GM12891 (cell line): ENCODE data around the gene RNF25.

Experiments used
- DNase-seq: peaks from one replicate; pipeline ENCODE4 v3.0.0; 2011; ENCODE audit warnings: low spot score; ENCODE audit not compliant: insufficient read length
- FAIRE-seq: peaks from 2 replicates; lab custom pipeline; 2011; peaks lifted over from hg19 to GRCh38; lab: Jason Lieb, UNC
- PAX5 ChIP-seq: IDR thresholded peaks from 2 replicates; pipeline ENCODE4 v1.6.1; 2011; ENCODE audit warnings: low read length, moderate library complexity, mild to moderate bottlenecking; ENCODE audit not compliant: insufficient read depth, severe bottlenecking
- POLR2A ChIP-seq: IDR thresholded peaks from 2 replicates; pipeline ENCODE4 v1.6.1; 2011; ENCODE audit warnings: low read depth, low read length, control low read depth
- POLR2AphosphoS5 ChIP-seq: IDR thresholded peaks from 2 replicates; pipeline ENCODE4 v1.6.1; 2011; ENCODE audit warnings: low read depth, low read length, control low read depth
- POU2F2 ChIP-seq: IDR thresholded peaks from 2 replicates; pipeline ENCODE4 v1.6.1; 2011; ENCODE audit warnings: low read depth, mild to moderate bottlenecking, control low read depth, low read length, moderate library complexity
- SPI1 ChIP-seq: IDR thresholded peaks from 2 replicates; pipeline ENCODE4 v1.6.1; 2011; ENCODE audit warnings: low read depth, low read length, control low read depth
- TAF1 ChIP-seq: IDR thresholded peaks from 2 replicates; pipeline ENCODE4 v1.6.1; 2011; ENCODE audit warnings: low read depth, low read length, control low read depth

The RNF25 gene

GRCh38 chr2:218713922-218714321 lies 42.1 kb upstream of the RNF25 start:
- FAIRE-seq (no peak), DNase-seq (no peak)
- TF ChIP-seq TAF1: no peak
- no peak for TF ChIP-seq SPI1
- no peak for TF ChIP-seq POLR2A
- TF ChIP-seq PAX5: no peak
- TF ChIP-seq POU2F2: no peak
- no peak for TF ChIP-seq POLR2AphosphoS5

DNA sequence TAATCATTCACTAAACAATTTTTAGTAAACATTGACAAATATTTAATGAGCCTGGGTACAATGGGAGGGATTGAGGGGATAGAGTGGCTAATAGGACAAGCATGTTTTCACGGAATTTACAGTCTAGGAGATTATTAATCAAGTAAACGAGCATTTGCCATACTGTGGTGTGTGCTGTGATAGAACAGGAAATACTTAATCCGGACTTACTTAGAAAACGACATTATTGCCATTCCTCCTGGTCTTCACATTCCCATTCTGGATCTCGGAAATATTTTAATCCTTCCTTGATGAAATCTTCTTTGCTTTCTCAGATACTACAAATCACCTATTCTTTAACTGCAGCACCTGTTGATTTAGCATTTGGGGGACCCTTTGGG lies 39.7 kb upstream of the RNF25 start:
- TF ChIP-seq SPI1: no peak
- DNase-seq (no peak), FAIRE-seq (peak; percentile 33)

DNA sequence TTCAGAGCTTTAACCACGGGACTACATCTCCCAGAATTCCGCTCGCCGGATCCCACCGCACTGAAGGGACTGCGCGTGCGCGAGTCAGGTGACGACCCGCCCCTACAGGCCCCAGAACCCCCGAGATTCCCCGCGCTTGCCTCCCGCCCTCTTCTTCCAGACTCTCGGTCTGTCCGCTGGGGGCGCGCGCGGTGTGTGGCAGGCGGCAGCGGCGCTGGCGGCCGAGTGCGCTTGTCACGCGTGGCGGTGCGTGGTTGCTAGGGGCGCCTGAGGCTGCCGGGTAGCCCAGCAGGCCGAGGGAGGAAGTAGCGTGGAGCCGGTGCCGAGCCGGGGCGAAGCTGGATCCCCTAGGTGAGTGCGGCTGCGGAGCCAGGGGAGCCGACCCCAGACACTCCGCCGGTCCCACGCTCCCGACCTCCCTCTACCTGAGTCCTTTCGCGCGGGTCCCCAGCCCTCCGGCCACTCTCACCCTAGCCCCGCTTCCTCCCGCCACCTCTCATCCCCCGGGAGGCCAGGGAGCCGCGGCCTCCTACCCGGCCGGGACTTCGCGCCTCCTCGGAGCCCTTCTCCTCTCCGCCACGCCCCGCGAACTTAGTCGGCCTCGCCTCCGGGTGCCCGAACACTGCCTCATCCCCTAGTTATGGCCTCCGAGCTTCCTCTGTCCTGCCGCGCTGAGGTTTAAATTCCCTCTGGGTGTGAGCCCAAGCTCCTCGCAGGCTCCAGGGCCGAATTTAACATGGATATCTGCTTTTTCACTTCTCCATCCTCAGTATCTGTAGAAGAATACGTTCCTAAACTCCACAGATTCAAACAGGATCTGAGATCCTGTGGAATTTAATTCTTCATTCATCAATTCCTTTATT lies 39.1 kb upstream of the RNF25 start, which contains the start of gene TTLL4:
Gene TTLL4, plus strand, starts transcription at position 149 of the 863 bp plus-strand sequence. CDS start 26,842 bp downstream, outside the sequence.
- DNase-seq (peak; percentile 92), FAIRE-seq (peak; percentile 94)
- 0 out of 2 replicates have a peak, but pooled peaks have one; percentile 18 for TF ChIP-seq POLR2A
- TF ChIP-seq SPI1: peak; percentile 51
- TF ChIP-seq POU2F2: peak; percentile 26; the same call in 1 of the 2 replicates
- 0 out of 2 replicates have a peak, but pooled peaks have one; percentile 20 for TF ChIP-seq POLR2AphosphoS5
- TF ChIP-seq TAF1: no peak
- TF ChIP-seq PAX5: peak; percentile 57

- no peak for FAIRE-seq
- no peak for DNase-seq
Measured at GRCh38 chr2:218710334-218710686, 38.5 kb upstream of the RNF25 start.

DNA sequence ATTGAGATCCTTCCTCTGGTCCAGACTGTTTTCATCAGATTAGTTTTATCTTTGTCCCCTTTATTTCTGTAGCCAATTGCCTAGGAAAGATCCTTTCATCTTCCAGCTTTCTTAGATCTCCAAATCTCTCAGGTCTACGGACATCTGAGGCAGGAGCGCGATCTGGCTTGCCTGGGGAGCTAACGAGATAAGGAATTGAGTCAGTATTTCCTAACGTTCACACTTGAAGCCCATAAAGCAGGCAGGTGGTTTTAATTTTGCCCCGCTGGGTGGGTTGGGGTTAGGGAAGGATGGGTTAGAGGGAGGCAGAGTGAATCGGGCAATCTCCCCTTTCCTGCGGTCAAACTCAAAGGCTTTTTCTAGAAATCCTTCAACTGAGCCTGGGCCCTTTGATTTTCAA lies 38.1 kb upstream of the RNF25 start:
- TF ChIP-seq TAF1 (no peak), POLR2A (no peak), POLR2AphosphoS5 (no peak), POU2F2 (no peak), SPI1 (no peak), PAX5 (no peak)
- DNase-seq (no peak), FAIRE-seq (no peak)

More at GRCh38 chr2:218710334-218710686, 38.5 kb upstream of the RNF25 start:
- TF ChIP-seq SPI1 (no peak), PAX5 (no peak), POLR2A (no peak), POLR2AphosphoS5 (no peak), TAF1 (no peak), POU2F2 (no peak)

DNA sequence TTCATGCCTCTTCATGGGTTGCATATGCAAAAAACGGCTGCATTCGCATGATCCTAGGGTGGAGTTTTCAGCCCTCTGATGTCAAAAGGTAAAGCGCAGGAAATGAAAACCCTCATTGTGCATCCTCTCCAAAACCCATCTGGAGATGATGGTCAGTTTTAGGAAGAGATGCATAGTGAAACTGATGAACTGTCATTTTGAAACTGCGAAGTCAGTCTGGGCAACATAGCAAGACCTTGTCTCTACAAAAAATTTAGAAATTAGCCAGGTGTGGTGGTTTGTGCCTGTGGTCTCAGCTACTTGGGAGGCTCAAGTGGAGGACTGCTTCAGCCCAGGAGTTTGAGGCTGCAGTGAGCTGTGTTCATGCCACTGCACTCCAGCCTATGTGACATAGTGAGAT lies 36.3 kb upstream of the RNF25 start:
- DNase-seq (peak; percentile 18), FAIRE-seq (peak; percentile 62)
- TF ChIP-seq TAF1: no peak
- TF ChIP-seq SPI1: no peak
- TF ChIP-seq POU2F2: no peak
- TF ChIP-seq PAX5: no peak
- TF ChIP-seq POLR2AphosphoS5: no peak
- no peak for TF ChIP-seq POLR2A

- DNase-seq (no peak), FAIRE-seq (no peak)
- TF ChIP-seq POLR2AphosphoS5: no peak
- no peak for TF ChIP-seq SPI1
- TF ChIP-seq POU2F2: no peak
- no peak for TF ChIP-seq PAX5
- no peak for TF ChIP-seq POLR2A
- TF ChIP-seq TAF1: no peak
Measured at GRCh38 chr2:218703341-218703740, 31.5 kb upstream of the RNF25 start.

DNA sequence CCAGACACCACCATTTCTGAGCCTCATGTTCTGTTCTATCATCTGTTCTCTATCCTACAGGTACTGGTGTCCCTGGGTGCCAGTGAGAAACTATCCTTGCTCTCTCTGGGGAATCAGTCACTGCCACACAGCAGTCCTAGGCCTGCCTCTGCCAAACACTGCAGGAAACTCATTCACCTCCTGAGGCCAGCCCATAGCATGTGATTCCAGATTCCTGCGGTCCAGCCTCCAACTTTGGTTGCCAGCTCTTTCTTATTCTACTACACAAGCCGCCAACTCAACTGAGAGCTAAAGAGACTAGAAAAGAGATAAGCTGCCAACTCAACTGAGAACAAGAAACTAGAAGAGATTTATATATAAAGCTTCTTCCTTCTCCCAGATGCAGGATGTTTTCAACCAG lies 30.0 kb upstream of the RNF25 start:
- no peak for DNase-seq
- FAIRE-seq: no peak
- TF ChIP-seq POLR2A (no peak), POLR2AphosphoS5 (no peak), TAF1 (no peak), SPI1 (no peak), PAX5 (no peak), POU2F2 (no peak)

DNA sequence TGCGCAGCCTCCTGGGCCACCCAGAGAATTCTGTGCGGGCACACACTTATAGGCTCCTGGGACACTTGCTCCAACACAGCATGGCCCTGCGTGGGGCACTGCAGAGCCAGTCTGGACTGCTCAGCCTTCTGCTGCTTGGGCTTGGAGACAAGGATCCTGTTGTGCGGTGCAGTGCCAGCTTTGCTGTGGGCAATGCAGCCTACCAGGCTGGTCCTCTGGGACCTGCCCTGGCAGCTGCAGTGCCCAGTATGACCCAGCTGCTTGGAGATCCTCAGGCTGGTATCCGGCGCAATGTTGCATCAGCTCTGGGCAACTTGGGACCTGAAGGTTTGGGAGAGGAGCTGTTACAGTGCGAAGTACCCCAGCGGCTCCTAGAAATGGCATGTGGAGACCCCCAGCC lies 27.1 kb upstream of the RNF25 start:
- TF ChIP-seq TAF1 (no peak), SPI1 (no peak), POLR2A (no peak), POLR2AphosphoS5 (no peak), POU2F2 (no peak), PAX5 (no peak)
- no peak for DNase-seq
- FAIRE-seq: no peak
